ENCODE results near the gene GNAL. TPM values are rescaled to one million over a fixed set of nuclear protein-coding genes. Genes with fewer than 3 reads are reported as not detected.

GNAL gene
- total RNA-seq, 1 experiment from 2014 or later: 0.44 TPM

GRCh38 chr18:11882636-11883035 lies 193.6 kb downstream of the GNAL start:
- in situ Hi-C loops (cut with HindIII; ENCODE audit: low pct_unique_long_range_greater_than_20kb, low sequenced_read_pairs) (no loop called here), intact Hi-C loops (cut with micrococcal nuclease; ENCODE audit: unreplicated experiment) (no loop called here)
- Histone ChIP-seq H3K4me3 (ENCODE audit: low read depth in 2 of 2, low read length in 2 of 2) (no peak overlapping the region), H3K36me3 (ENCODE audit: control insufficient read depth, insufficient read depth, low read length) (no peaks in the 10 kb centered on the region), H3K27me3 (ENCODE audit: control insufficient read depth, insufficient read depth, low read length) (no peaks in the 10 kb centered on the region), H3K27ac (ENCODE audit: low read length) (no peak overlapping the region), H3K4me1 (ENCODE audit: control insufficient read depth, insufficient read depth, low read length) (no peaks in the 10 kb centered on the region), H3K9me3 (ENCODE audit: control insufficient read depth, insufficient read depth, low read depth, low read length) (no peaks in the 10 kb centered on the region)
- no peak for TF ChIP-seq SIN3A (IDR thresholded peaks at IDR 0.05; ENCODE audit: borderline replicate concordance, insufficient read depth, low read depth, low read length)
- no peak for TF ChIP-seq CTCF (IDR thresholded peaks at IDR 0.05)
- TF ChIP-seq TCF7L2 (IDR thresholded peaks at IDR 0.05; ENCODE audit: low read depth, low read length): no peak
- no peak for TF ChIP-seq POLR2AphosphoS5 (IDR thresholded peaks at IDR 0.05; ENCODE audit: low read depth, low read length)
- TF ChIP-seq REST (IDR thresholded peaks at IDR 0.05; ENCODE audit: insufficient read depth in 1 of 2, low read depth in 2 of 2, low read length in 1 of 2): no peak
- DNase-seq (ENCODE audit: low read depth, low spot score) (no peak), ATAC-seq (no peak)
- BruUV-seq (replicated peaks): no TSS peak
- CTCF ChIA-PET: no interaction called here
- POLR2A ChIA-PET: no interaction called here

DNA sequence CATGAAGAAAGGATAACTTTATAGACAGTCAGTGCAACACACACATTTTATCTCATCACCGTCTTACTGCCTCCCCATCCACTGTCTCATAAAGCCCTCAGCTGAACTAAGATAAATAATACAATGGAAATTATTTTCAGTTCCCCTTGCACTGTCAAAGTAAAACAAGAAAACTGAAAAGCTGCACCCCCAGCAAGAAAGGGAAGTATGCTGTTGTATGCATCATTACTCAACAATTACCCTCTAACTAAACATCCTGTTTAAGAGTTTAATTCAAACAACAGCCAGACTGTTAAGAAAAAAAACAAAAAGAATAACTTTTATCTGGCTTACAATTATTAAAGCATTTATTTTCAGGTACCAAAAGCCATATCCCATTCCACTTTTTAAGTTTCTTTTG lies 194.1 kb downstream of the GNAL start:
- H3K27me3 ChIP-seq (ENCODE audit: control insufficient read depth, insufficient read depth, low read length): no peaks in the 10 kb centered on the region
- in situ Hi-C loops (cut with HindIII; ENCODE audit: low pct_unique_long_range_greater_than_20kb, low sequenced_read_pairs) (no loop called here), intact Hi-C loops (cut with micrococcal nuclease; ENCODE audit: unreplicated experiment) (no loop called here)
- TF ChIP-seq TCF7L2 (IDR thresholded peaks at IDR 0.05; ENCODE audit: low read depth, low read length): no peak
- no peak for TF ChIP-seq CTCF (IDR thresholded peaks at IDR 0.05)
- no peak for TF ChIP-seq REST (IDR thresholded peaks at IDR 0.05; ENCODE audit: insufficient read depth in 1 of 2, low read depth in 2 of 2, low read length in 1 of 2)
- TF ChIP-seq POLR2AphosphoS5 (IDR thresholded peaks at IDR 0.05; ENCODE audit: low read depth, low read length): no peak
- TF ChIP-seq SIN3A (IDR thresholded peaks at IDR 0.05; ENCODE audit: borderline replicate concordance, insufficient read depth, low read depth, low read length): no peak
- DNase-seq (ENCODE audit: low read depth, low spot score): no peak
- no peaks in the 10 kb centered on the region for H3K4me1 ChIP-seq (ENCODE audit: control insufficient read depth, insufficient read depth, low read length)
- ChIA-PET POLR2A (interaction anchor here (0.5 kb wide), 1 partner anchor 28 kb away, joined by 4 read pairs; no protein-coding TSS in a partner anchor), CTCF (no interaction called here)
- no peak for ATAC-seq
- H3K27ac ChIP-seq (ENCODE audit: low read length): no peak overlapping the region
- H3K4me3 ChIP-seq (ENCODE audit: low read depth in 2 of 2, low read length in 2 of 2): no peak overlapping the region
- H3K9me3 ChIP-seq (ENCODE audit: control insufficient read depth, insufficient read depth, low read depth, low read length): no peaks in the 10 kb centered on the region
- no TSS peak for BruUV-seq (replicated peaks)
- no peaks in the 10 kb centered on the region for H3K36me3 ChIP-seq (ENCODE audit: control insufficient read depth, insufficient read depth, low read length)

All from Panc1 (cell line).